ENCODE data around the gene USO1.

GRCh38 chr4:75698963-75699228, 25.5 kb upstream of the USO1 start:
- TF ChIP-seq CTCF (IDR thresholded peaks at IDR 0.05) = no peak
- TF ChIP-seq POLR2A (IDR thresholded peaks at IDR 0.05) = no peak
